GM23338 (cell line): ENCODE measurements around the gene CLEC1A. TPM values are rescaled to one million over a fixed set of nuclear protein-coding genes. Genes with fewer than 3 reads are reported as not detected.

Experiments used
- ATAC-seq: fragments of 200-7000 bp; cut with Tn5 transposase; 3 replicates; pipeline ENCODE4 v1.9.1; 2020
- DNase-seq: peaks from one replicate; pipeline ENCODE4 v3.0.0-alpha.2; 2015; ENCODE audit warnings: low spot score
- H2AFZ ChIP-seq: fragments of 200-600 bp; sonication (generic); 2 replicates; pipeline ENCODE4 v1.8.0; 2016; ENCODE audit warnings: antibody characterized with exemption, mild to moderate bottlenecking, moderate library complexity
- H3F3A ChIP-seq: fragments of 200-600 bp; sonication (generic); replicated peaks from 2 replicates; pipeline ENCODE4 v1.8.0; 2017; ENCODE audit warnings: antibody characterized with exemption, mixed run types, low read depth
- H3K27ac ChIP-seq: fragments of 200-600 bp; sonication (generic); 2 replicates; pipeline ENCODE4 v1.6.1; 2016; ENCODE audit warnings: low read depth
- H3K27me3 ChIP-seq: fragments of 200-600 bp; sonication (generic); 2 replicates; pipeline ENCODE4 v1.8.0; 2016; ENCODE audit warnings: mild to moderate bottlenecking, mixed run types, moderate library complexity; ENCODE audit not compliant: insufficient read depth
- H3K36me3 ChIP-seq: fragments of 200-600 bp; sonication (generic); 2 replicates; pipeline ENCODE4 v1.8.0; 2016; ENCODE audit warnings: mild to moderate bottlenecking; ENCODE audit not compliant: insufficient read depth
- H3K4me1 ChIP-seq: fragments of 200-600 bp; sonication (generic); 2 replicates; pipeline ENCODE4 v1.8.0; 2016; ENCODE audit warnings: mild to moderate bottlenecking, moderate library complexity; ENCODE audit not compliant: insufficient read depth
- H3K4me2 ChIP-seq: fragments of 200-600 bp; sonication (generic); 2 replicates; pipeline ENCODE4 v1.7.1; 2017; ENCODE audit warnings: mixed run types
- H3K4me3 ChIP-seq: fragments of 200-600 bp; sonication (generic); 2 replicates; pipeline ENCODE4 v1.6.1; 2016; ENCODE audit warnings: mixed run types
- H3K79me2 ChIP-seq: fragments of 200-600 bp; sonication (generic); replicated peaks from 2 replicates; pipeline ENCODE4 v1.8.0; 2017; ENCODE audit warnings: mild to moderate bottlenecking; ENCODE audit not compliant: insufficient read depth
- H3K9me2 ChIP-seq: fragments of 200-600 bp; sonication (generic); 2 replicates; pipeline ENCODE4 v1.8.0; 2017; ENCODE audit not compliant: insufficient read depth
- H4K20me1 ChIP-seq: fragments of 200-600 bp; sonication (generic); replicated peaks from 2 replicates; pipeline ENCODE4 v1.8.0; 2017; ENCODE audit warnings: mild to moderate bottlenecking; ENCODE audit not compliant: insufficient read depth
- H3K27ac Mint-ChIP-seq: 2 replicates; pipeline ENCODE4 v1.8.0; 2020; ENCODE audit warnings: inconsistent platforms, mild to moderate bottlenecking, moderate library complexity, mixed read lengths
- H3K27me3 Mint-ChIP-seq: 3 replicates; pipeline ENCODE4 v1.8.0; 2022; ENCODE audit warnings: low read depth, mild to moderate bottlenecking, moderate library complexity, mixed read lengths, inconsistent platforms; ENCODE audit not compliant: insufficient read depth, poor library complexity
- H3K36me3 Mint-ChIP-seq: 3 replicates; pipeline ENCODE4 v1.8.0; 2021; ENCODE audit warnings: low read depth, mild to moderate bottlenecking, inconsistent platforms, moderate library complexity, mixed read lengths
- H3K4me1 Mint-ChIP-seq: 3 replicates; pipeline ENCODE4 v1.8.0; 2020; ENCODE audit warnings: mild to moderate bottlenecking, inconsistent platforms, mixed read lengths
- H3K4me3 Mint-ChIP-seq: 3 replicates; pipeline ENCODE4 v1.8.0; 2021; ENCODE audit warnings: moderate library complexity, mild to moderate bottlenecking, inconsistent platforms, mixed read lengths
- H3K9me3 Mint-ChIP-seq: 3 replicates; pipeline ENCODE4 v1.8.0; 2020; ENCODE audit warnings: moderate library complexity, mild to moderate bottlenecking, inconsistent platforms, mixed read lengths
- CREB1 ChIP-seq: fragments of 250-450 bp; sonication (Bioruptor Pico); IDR thresholded peaks from 2 replicates; pipeline ENCODE4 v1.5.0; 2020; ENCODE audit warnings: low read depth, mild to moderate bottlenecking, moderate library complexity
- ETS1 ChIP-seq: IDR thresholded peaks from 2 replicates; pipeline ENCODE4 v1.6.1; 2016; ENCODE audit warnings: antibody characterized with exemption
- EZH2 ChIP-seq: fragments of 200-600 bp; sonication (generic); IDR thresholded peaks from one replicate; pipeline ENCODE4 v1.8.0; 2017; ENCODE audit warnings: antibody characterized with exemption, mild to moderate bottlenecking, low read depth; ENCODE audit not compliant: unreplicated experiment
- EZH2phosphoT487 ChIP-seq: fragments of 200-600 bp; sonication (generic); IDR thresholded peaks from one replicate; pipeline ENCODE4 v1.8.1; 2018; ENCODE audit warnings: antibody characterized with exemption; ENCODE audit not compliant: unreplicated experiment
- JUNB ChIP-seq: IDR thresholded peaks from one replicate; pipeline ENCODE4 v1.6.1; 2016; ENCODE audit warnings: antibody characterized with exemption; ENCODE audit not compliant: unreplicated experiment
- NANOG ChIP-seq: IDR thresholded peaks from 2 replicates; pipeline ENCODE4 v1.6.1; 2016; ENCODE audit warnings: antibody characterized with exemption, borderline replicate concordance
- POLR2AphosphoS5 ChIP-seq: IDR thresholded peaks from 2 replicates; pipeline ENCODE4 v1.6.1; 2016; ENCODE audit warnings: antibody characterized with exemption, low read depth
- STAT1 ChIP-seq: IDR thresholded peaks from one replicate; pipeline ENCODE4 v1.6.1; 2016; ENCODE audit warnings: antibody characterized with exemption; ENCODE audit not compliant: unreplicated experiment
- ZNF114 ChIP-seq: fragments of 250-450 bp; sonication (Bioruptor Pico); IDR thresholded peaks from 2 replicates; pipeline ENCODE4 v1.5.0; 2020; ENCODE audit warnings: mild to moderate bottlenecking, moderate library complexity
- ZNF331 ChIP-seq: fragments of 250-450 bp; sonication (Bioruptor Pico); IDR thresholded peaks from 2 replicates; pipeline ENCODE4 v1.5.0; 2020; ENCODE audit warnings: low read depth, mild to moderate bottlenecking, moderate library complexity
- ZNF462 ChIP-seq: fragments of 250-450 bp; sonication (Bioruptor Pico); IDR thresholded peaks from 2 replicates; pipeline ENCODE4 v1.5.0; 2020; ENCODE audit warnings: mild to moderate bottlenecking, moderate library complexity
- polyA plus RNA-seq: library from polyadenylated mRNA; unstranded; fragments of >200 nt; fragmentation: Nextera tagmentation; extraction: Ambion mirVana; gene quantifications from 2 replicates; pipeline ENCODE4 v1.2.1, GENCODE V29; 2016
- total RNA-seq: library from RNA; depleted of rRNA; stranded (reverse); fragments of >200 nt; shearing (Covaris generic); gene quantifications from 2 replicates; pipeline ENCODE4 v1.2.3, GENCODE V29; 2014
- TF ChIP-seq, protein P1 (sequence below): IDR thresholded peaks from one replicate; pipeline ENCODE4 v1.6.1; 2018; ENCODE audit warnings: antibody characterized with exemption; ENCODE audit not compliant: unreplicated experiment
- TF ChIP-seq, protein P2 (sequence below), 2 experiments: fragments of 200-600 bp in 1 of 2; sonication (generic) in 1 of 2; conservative IDR thresholded peaks; 2 replicates each; pipeline versions ENCODE4 v1.5.1 to v1.6.1; 2016 to 2017; ENCODE audit warnings: antibody characterized with exemption in 2 of 2, low read depth in 2 of 2, mild to moderate bottlenecking in 2 of 2, moderate library complexity in 1 of 2

The CLEC1A gene
- total and polyA plus RNA-seq, 2 experiments from 2014 or later = 1.1 TPM; not detected in 1

DNA sequence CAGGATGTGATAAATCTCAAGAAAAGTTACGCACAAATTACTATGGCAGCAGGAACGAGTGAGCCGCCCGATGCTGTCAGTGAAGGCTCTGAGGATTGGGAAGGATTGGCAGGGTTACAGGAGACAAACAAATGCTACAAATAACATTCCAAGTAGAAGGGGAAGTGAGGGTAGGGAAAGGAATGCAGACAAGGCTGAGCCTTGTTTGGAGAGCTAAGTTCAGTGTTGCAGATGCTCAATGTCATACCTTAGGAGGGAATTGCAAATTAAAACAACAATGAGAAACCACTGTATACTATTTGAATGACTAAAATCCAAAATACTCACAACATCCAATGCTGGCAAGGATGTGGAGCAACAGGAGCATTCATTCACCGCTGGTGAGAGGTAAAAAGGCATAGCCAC is 67.0 kb downstream of the CLEC1A start:
- Histone ChIP-seq H3K4me2 (no peak overlapping the region), H3K4me3 (no peak overlapping the region), H2AFZ (no peak overlapping the region), H4K20me1 (no peaks in the 10 kb centered on the region), H3F3A (no peaks in the 10 kb centered on the region), H3K36me3 (no peaks in the 10 kb centered on the region), H3K27ac (peak overlapping the region; percentile 68; the same call in 1 of the 2 replicates), H3K4me1 (no peaks in the 10 kb centered on the region), H3K79me2 (no peaks in the 10 kb centered on the region), H3K9me2 (0 out of 2 replicates have a peak, but pooled peaks cover 8% of the 10 kb centered on the region), H3K27me3 (no peaks in the 10 kb centered on the region)
- Mint-ChIP-seq H3K36me3 (no peaks in the 10 kb centered on the region; the same call in 2 of the 3 replicates), H3K27ac (no peak overlapping the region; the same call in none of the 2 replicates), H3K4me3 (no peak overlapping the region), H3K4me1 (peaks cover 11% of the 10 kb centered on the region; the same call in 2 of the 3 replicates), H3K27me3 (no peaks in the 10 kb centered on the region), H3K9me3 (peaks cover 9% of the 10 kb centered on the region; the same call in 2 of the 3 replicates)
- DNase-seq = peak; percentile 67
- ATAC-seq = peak; percentile 78
- no peak for TF ChIP-seq ZNF114
- TF ChIP-seq CREB1 (CRISPR knock-in tag) = no peak
- TF ChIP-seq ZNF462 (CRISPR knock-in tag) = no peak
- TF ChIP-seq ETS1 = no peak
- no peak for TF ChIP-seq ZNF331 (CRISPR knock-in tag)
- no peak for TF ChIP-seq EZH2
- TF ChIP-seq NANOG = no peak
- no peak for TF ChIP-seq STAT1
- TF ChIP-seq, protein P1, sequence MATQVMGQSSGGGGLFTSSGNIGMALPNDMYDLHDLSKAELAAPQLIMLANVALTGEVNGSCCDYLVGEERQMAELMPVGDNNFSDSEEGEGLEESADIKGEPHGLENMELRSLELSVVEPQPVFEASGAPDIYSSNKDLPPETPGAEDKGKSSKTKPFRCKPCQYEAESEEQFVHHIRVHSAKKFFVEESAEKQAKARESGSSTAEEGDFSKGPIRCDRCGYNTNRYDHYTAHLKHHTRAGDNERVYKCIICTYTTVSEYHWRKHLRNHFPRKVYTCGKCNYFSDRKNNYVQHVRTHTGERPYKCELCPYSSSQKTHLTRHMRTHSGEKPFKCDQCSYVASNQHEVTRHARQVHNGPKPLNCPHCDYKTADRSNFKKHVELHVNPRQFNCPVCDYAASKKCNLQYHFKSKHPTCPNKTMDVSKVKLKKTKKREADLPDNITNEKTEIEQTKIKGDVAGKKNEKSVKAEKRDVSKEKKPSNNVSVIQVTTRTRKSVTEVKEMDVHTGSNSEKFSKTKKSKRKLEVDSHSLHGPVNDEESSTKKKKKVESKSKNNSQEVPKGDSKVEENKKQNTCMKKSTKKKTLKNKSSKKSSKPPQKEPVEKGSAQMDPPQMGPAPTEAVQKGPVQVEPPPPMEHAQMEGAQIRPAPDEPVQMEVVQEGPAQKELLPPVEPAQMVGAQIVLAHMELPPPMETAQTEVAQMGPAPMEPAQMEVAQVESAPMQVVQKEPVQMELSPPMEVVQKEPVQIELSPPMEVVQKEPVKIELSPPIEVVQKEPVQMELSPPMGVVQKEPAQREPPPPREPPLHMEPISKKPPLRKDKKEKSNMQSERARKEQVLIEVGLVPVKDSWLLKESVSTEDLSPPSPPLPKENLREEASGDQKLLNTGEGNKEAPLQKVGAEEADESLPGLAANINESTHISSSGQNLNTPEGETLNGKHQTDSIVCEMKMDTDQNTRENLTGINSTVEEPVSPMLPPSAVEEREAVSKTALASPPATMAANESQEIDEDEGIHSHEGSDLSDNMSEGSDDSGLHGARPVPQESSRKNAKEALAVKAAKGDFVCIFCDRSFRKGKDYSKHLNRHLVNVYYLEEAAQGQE = no peak
- TF ChIP-seq EZH2phosphoT487 = no peak
- TF ChIP-seq, protein P2, sequence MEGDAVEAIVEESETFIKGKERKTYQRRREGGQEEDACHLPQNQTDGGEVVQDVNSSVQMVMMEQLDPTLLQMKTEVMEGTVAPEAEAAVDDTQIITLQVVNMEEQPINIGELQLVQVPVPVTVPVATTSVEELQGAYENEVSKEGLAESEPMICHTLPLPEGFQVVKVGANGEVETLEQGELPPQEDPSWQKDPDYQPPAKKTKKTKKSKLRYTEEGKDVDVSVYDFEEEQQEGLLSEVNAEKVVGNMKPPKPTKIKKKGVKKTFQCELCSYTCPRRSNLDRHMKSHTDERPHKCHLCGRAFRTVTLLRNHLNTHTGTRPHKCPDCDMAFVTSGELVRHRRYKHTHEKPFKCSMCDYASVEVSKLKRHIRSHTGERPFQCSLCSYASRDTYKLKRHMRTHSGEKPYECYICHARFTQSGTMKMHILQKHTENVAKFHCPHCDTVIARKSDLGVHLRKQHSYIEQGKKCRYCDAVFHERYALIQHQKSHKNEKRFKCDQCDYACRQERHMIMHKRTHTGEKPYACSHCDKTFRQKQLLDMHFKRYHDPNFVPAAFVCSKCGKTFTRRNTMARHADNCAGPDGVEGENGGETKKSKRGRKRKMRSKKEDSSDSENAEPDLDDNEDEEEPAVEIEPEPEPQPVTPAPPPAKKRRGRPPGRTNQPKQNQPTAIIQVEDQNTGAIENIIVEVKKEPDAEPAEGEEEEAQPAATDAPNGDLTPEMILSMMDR (conservative IDR thresholded peaks at IDR 0.05; ENCODE audit: low read depth in 2 of 2) = no peak
- no peak for TF ChIP-seq POLR2AphosphoS5
- TF ChIP-seq JUNB = no peak
